K562 (cell line): ENCODE measurements around the gene PNKD. TPM values are rescaled to one million over a fixed set of nuclear protein-coding genes. Genes with fewer than 3 reads are reported as not detected.

Experiments used
- BMI1 ChIP-seq: fragments of 150-350 bp; IDR thresholded peaks from 2 replicates; pipeline ENCODE4 v1.6.1; 2014; ENCODE audit warnings: low read length
- NFXL1 ChIP-seq: fragments of 450-650 bp; formaldehyde crosslinking; IDR thresholded peaks from 2 replicates; pipeline ENCODE4 v1.4.0; 2021; ENCODE audit warnings: mild to moderate bottlenecking
- PATZ1 ChIP-seq: fragments of 250-450 bp; sonication (Bioruptor Pico); IDR thresholded peaks from 2 replicates; pipeline ENCODE4 v1.5.0; 2020; ENCODE audit warnings: mild to moderate bottlenecking, borderline replicate concordance
- ZNF583 ChIP-seq: fragments of 250-450 bp; sonication (Bioruptor Pico); IDR thresholded peaks from 2 replicates; pipeline ENCODE4 v1.4.0; 2020
- polyA plus RNA-seq, 8 experiments: library from polyadenylated mRNA; depleted of rRNA in 4 of 8; stranded (reverse) in 5 of 8; unstranded in 3 of 8; fragments of >200 nt; fragmentation: Nextera tagmentation in 2 of 8; fragmentation: Illumina TruSeq in 1 of 8; extraction: Ambion mirVana in 2 of 8; extraction: Trizol in 1 of 8; gene quantifications; 2 replicates each; pipeline versions ENCODE4 v1.2.1 to v1.2.3, GENCODE V29; 2011 to 2014; ENCODE audit warnings: inconsistent platforms in 1 of 8, missing spikeins in 1 of 8
- total RNA-seq, 7 experiments: library from RNA; depleted of rRNA in 6 of 7; stranded (reverse); fragments of >200 nt in 6 of 7; fragmentation: Illumina TruSeq in 2 of 7; extraction: Trizol in 2 of 7; gene quantifications; 2 replicates each; pipeline versions ENCODE4 v1.2.1 to v1.2.3, GENCODE V29; 2011 to 2021; ENCODE audit warnings: low replicate concordance in 1 of 7
- TF ChIP-seq, protein P1 (sequence below), 2 experiments: IDR thresholded peaks in 1 of 2; conservative IDR thresholded peaks in 1 of 2; 2 replicates each; pipeline ENCODE4 v1.6.1; 2016; ENCODE audit warnings: low read depth in 2 of 2, mild to moderate bottlenecking in 1 of 2, missing compliant biosample characterization in 1 of 2, missing genetic modification characterization in 1 of 2, moderate library complexity in 1 of 2
- TF ChIP-seq, protein P2 (sequence below): fragments of 200-600 bp; sonication (generic); IDR thresholded peaks from one replicate; pipeline ENCODE4 v1.6.1; 2012; ENCODE audit warnings: mild to moderate bottlenecking, low read depth, low read length, inconsistent platforms
- TF ChIP-seq, protein P3 (sequence below), 2 experiments: fragments of 450-650 bp in 1 of 2; sonication (generic) in 1 of 2; formaldehyde crosslinking; conservative IDR thresholded peaks; 2 replicates each; pipeline versions ENCODE4 v1.4.0 to v1.8.1; 2020 to 2022; ENCODE audit warnings: mild to moderate bottlenecking in 1 of 2, missing genetic modification reagents in 1 of 2

PNKD gene
- total and polyA plus RNA-seq, 9 of the 15 experiments (the other 6 are each of a cell fraction or from before 2014, with no cell fraction given), result 26.0 to 105 (median 60.1) TPM

DNA sequence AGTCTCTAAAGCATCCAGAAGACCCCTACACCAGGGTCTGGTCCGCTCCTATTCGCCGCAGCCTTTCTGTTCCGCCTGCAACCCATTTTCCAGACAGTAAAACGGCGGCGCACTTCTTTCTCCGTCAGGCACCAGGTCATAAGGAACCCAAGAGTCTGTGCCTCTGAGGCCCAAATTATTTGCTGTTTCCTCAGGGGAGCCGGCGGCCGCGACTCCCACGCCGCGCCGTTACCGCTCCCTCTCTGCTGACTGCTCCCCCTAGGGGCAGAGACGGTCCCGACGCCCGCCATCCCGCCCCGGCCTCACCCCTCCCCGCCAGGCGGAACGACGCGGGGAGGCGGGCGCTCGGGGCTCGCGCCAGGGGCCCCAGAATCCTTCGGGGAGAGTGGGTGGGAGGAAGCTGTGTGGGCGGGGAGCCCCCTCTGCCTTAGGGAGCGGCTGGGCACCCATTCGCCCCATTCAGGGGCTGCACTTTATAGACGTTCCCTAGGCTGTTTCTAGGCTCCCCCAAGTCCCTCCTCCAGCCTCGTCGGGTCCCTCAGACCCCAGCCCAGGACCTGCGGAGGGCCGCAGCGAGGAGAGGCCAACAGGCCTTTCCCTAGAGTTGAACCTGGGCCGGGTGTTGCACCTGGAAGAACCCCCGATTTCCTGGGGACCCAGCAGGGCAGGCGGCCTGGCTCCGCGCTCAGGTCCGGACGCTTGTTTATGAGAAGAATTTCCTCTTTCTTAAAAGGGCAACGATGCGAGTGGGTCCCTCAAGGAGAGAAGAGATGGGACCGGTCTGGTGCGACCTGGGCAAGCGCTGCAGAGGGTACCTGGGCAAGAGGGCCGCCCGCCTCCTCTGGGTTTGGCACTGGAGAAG, 125.7 kb downstream of the PNKD start (continued):
- TF ChIP-seq, protein P1, sequence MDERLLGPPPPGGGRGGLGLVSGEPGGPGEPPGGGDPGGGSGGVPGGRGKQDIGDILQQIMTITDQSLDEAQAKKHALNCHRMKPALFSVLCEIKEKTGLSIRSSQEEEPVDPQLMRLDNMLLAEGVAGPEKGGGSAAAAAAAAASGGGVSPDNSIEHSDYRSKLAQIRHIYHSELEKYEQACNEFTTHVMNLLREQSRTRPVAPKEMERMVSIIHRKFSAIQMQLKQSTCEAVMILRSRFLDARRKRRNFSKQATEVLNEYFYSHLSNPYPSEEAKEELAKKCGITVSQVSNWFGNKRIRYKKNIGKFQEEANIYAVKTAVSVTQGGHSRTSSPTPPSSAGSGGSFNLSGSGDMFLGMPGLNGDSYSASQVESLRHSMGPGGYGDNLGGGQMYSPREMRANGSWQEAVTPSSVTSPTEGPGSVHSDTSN (CRISPR knock-in tag; IDR thresholded peaks at IDR 0.05; ENCODE audit: low read depth), result no peak
- TF ChIP-seq, protein P1 (tag; conservative IDR thresholded peaks at IDR 0.05; ENCODE audit: low read depth), result no peak
- TF ChIP-seq NFXL1 (CRISPR knock-in tag) (no peak), PATZ1 (no peak), ZNF583 (no peak), BMI1 (no peak)
- TF ChIP-seq, protein P2, sequence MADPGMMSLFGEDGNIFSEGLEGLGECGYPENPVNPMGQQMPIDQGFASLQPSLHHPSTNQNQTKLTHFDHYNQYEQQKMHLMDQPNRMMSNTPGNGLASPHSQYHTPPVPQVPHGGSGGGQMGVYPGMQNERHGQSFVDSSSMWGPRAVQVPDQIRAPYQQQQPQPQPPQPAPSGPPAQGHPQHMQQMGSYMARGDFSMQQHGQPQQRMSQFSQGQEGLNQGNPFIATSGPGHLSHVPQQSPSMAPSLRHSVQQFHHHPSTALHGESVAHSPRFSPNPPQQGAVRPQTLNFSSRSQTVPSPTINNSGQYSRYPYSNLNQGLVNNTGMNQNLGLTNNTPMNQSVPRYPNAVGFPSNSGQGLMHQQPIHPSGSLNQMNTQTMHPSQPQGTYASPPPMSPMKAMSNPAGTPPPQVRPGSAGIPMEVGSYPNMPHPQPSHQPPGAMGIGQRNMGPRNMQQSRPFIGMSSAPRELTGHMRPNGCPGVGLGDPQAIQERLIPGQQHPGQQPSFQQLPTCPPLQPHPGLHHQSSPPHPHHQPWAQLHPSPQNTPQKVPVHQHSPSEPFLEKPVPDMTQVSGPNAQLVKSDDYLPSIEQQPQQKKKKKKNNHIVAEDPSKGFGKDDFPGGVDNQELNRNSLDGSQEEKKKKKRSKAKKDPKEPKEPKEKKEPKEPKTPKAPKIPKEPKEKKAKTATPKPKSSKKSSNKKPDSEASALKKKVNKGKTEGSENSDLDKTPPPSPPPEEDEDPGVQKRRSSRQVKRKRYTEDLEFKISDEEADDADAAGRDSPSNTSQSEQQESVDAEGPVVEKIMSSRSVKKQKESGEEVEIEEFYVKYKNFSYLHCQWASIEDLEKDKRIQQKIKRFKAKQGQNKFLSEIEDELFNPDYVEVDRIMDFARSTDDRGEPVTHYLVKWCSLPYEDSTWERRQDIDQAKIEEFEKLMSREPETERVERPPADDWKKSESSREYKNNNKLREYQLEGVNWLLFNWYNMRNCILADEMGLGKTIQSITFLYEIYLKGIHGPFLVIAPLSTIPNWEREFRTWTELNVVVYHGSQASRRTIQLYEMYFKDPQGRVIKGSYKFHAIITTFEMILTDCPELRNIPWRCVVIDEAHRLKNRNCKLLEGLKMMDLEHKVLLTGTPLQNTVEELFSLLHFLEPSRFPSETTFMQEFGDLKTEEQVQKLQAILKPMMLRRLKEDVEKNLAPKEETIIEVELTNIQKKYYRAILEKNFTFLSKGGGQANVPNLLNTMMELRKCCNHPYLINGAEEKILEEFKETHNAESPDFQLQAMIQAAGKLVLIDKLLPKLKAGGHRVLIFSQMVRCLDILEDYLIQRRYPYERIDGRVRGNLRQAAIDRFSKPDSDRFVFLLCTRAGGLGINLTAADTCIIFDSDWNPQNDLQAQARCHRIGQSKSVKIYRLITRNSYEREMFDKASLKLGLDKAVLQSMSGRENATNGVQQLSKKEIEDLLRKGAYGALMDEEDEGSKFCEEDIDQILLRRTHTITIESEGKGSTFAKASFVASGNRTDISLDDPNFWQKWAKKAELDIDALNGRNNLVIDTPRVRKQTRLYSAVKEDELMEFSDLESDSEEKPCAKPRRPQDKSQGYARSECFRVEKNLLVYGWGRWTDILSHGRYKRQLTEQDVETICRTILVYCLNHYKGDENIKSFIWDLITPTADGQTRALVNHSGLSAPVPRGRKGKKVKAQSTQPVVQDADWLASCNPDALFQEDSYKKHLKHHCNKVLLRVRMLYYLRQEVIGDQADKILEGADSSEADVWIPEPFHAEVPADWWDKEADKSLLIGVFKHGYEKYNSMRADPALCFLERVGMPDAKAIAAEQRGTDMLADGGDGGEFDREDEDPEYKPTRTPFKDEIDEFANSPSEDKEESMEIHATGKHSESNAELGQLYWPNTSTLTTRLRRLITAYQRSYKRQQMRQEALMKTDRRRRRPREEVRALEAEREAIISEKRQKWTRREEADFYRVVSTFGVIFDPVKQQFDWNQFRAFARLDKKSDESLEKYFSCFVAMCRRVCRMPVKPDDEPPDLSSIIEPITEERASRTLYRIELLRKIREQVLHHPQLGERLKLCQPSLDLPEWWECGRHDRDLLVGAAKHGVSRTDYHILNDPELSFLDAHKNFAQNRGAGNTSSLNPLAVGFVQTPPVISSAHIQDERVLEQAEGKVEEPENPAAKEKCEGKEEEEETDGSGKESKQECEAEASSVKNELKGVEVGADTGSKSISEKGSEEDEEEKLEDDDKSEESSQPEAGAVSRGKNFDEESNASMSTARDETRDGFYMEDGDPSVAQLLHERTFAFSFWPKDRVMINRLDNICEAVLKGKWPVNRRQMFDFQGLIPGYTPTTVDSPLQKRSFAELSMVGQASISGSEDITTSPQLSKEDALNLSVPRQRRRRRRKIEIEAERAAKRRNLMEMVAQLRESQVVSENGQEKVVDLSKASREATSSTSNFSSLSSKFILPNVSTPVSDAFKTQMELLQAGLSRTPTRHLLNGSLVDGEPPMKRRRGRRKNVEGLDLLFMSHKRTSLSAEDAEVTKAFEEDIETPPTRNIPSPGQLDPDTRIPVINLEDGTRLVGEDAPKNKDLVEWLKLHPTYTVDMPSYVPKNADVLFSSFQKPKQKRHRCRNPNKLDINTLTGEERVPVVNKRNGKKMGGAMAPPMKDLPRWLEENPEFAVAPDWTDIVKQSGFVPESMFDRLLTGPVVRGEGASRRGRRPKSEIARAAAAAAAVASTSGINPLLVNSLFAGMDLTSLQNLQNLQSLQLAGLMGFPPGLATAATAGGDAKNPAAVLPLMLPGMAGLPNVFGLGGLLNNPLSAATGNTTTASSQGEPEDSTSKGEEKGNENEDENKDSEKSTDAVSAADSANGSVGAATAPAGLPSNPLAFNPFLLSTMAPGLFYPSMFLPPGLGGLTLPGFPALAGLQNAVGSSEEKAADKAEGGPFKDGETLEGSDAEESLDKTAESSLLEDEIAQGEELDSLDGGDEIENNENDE, result no peak
- TF ChIP-seq, protein P3, sequence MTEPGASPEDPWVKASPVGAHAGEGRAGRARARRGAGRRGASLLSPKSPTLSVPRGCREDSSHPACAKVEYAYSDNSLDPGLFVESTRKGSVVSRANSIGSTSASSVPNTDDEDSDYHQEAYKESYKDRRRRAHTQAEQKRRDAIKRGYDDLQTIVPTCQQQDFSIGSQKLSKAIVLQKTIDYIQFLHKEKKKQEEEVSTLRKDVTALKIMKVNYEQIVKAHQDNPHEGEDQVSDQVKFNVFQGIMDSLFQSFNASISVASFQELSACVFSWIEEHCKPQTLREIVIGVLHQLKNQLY (CRISPR knock-in tag; conservative IDR thresholded peaks at IDR 0.05), result no peak
